ENCODE data around the gene MUC4. TPM values are rescaled to one million over a fixed set of nuclear protein-coding genes. Genes with fewer than 3 reads are reported as not detected.
"Not testable (repeated sequence)": the region's sequence is repeated elsewhere in the genome, so short reads cannot be mapped to it uniquely, and the experiment has no call there.

MUC4 gene
- total RNA-seq, 2 experiments from 2014 or later: 0.08 to 0.15 TPM

DNA sequence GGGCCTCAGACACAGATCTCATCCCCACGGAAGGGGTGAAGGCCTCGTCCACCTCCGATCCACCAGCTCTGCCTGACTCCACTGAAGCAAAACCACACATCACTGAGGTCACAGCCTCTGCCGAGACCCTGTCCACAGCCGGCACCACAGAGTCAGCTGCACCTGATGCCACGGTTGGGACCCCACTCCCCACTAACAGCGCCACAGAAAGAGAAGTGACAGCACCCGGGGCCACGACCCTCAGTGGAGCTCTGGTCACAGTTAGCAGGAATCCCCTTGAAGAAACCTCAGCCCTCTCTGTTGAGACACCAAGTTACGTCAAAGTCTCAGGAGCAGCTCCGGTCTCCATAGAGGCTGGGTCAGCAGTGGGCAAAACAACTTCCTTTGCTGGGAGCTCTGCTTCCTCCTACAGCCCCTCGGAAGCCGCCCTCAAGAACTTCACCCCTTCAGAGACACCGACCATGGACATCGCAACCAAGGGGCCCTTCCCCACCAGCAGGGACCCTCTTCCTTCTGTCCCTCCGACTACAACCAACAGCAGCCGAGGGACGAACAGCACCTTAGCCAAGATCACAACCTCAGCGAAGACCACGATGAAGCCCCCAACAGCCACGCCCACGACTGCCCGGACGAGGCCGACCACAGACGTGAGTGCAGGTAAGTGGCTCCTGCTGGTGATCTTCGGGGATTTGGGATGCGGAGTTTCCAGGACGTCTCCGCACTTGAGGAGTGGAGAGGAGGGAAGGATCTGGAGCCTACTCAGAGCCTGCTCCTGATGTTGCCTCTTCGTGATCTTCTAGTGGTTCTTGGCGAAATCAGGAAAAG is 85.6 kb downstream of the MUC4 start:
- H3K4me3 Mint-ChIP-seq; DNase-seq; H3K9me3 Mint-ChIP-seq; H3K27ac Mint-ChIP-seq; CTCF ChIA-PET; H3K4me1 Mint-ChIP-seq; H3K27me3 Mint-ChIP-seq; POLR2A ChIA-PET; H3K36me3 Mint-ChIP-seq (ENCODE audit: low read depth): not testable (repeated sequence)

DNA sequence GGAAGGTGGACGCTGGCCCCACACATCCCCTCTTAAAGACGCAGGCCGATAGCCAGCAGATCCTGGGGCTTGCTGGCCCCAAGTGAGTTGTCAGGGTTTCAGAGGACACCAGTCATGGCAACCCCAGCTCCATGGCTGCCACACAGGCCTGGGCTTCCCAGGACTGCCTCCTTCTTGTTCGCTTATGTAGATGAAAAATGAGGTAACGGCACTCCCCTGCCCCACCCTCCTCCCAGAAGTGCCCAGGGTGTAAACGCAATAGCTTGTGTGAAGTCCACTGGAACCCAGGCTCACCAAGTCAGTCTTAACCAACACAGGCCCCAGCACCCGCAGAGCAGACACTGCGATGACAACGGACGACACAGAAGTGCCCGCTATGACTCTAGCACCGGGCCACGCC is 87.4 kb downstream of the MUC4 start:
- H3K27me3 Mint-ChIP-seq; POLR2A ChIA-PET; H3K27ac Mint-ChIP-seq; H3K4me3 Mint-ChIP-seq; H3K9me3 Mint-ChIP-seq; H3K36me3 Mint-ChIP-seq (ENCODE audit: low read depth); CTCF ChIA-PET; H3K4me1 Mint-ChIP-seq; DNase-seq: not testable (repeated sequence)

DNA sequence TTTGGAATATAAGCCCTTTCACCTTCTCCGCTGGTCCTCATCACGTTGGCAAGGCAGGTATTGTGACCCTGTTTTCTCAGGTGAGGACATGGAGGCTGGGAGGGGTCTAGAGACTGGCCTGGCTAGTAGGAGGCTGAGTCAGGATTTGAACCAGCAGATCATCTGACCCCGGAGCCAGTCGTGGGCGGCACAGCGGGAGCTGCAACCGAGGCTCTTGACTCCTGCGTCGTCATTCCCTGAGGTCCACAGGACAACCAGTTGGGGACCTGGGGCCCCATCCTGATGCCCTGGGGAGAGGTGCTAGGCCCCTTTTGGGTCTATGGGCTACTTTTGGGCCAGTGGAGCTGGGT is 88.8 kb downstream of the MUC4 start:
- H3K9me3 Mint-ChIP-seq; H3K27ac Mint-ChIP-seq; H3K36me3 Mint-ChIP-seq (ENCODE audit: low read depth); H3K27me3 Mint-ChIP-seq; POLR2A ChIA-PET; CTCF ChIA-PET; H3K4me3 Mint-ChIP-seq; H3K4me1 Mint-ChIP-seq; DNase-seq: not testable (repeated sequence)

DNA sequence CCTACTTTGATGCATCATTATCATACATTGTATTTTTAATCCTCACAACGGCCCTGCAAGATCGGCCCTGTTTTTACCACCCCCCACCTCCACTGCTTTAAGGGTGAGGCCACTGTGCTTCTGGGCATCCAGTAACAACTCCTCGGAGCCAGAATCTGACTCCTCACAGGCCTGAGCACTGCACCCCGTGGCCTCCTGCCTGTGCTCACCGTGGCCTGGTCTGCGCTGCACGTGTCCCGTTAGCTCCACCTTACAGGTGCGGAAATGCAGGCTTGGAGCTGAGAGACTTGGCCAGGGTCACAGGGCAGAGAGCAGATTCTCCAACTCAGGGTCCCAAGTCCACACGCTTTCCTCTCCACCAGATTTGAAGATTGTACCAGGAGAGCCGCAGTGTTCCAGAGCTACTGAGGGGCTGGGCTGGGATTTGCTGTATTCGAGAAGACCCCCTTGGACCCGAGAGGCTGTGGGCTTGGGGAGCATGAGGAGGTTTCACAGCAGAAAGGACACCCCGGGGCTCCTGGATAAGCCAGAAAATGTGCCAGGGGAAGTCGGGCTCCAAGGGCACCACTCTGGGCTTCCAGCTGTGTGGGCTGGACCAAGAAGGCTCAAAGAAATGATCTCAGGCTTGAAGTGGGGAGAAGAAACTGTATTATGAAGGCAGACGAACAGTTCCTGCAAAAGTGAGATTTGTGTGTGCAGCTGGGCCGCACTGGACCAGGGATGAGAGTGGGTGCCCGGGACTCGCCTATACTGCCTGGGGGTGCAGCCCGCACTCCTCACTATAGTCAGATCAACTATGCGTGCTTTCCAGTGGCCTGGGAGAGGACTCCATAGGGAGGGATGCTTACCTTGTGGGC is 89.4 kb downstream of the MUC4 start:
- CTCF ChIA-PET; H3K4me3 Mint-ChIP-seq; H3K9me3 Mint-ChIP-seq; H3K27ac Mint-ChIP-seq; H3K36me3 Mint-ChIP-seq (ENCODE audit: low read depth); H3K4me1 Mint-ChIP-seq; POLR2A ChIA-PET; DNase-seq; H3K27me3 Mint-ChIP-seq: not testable (repeated sequence)

DNA sequence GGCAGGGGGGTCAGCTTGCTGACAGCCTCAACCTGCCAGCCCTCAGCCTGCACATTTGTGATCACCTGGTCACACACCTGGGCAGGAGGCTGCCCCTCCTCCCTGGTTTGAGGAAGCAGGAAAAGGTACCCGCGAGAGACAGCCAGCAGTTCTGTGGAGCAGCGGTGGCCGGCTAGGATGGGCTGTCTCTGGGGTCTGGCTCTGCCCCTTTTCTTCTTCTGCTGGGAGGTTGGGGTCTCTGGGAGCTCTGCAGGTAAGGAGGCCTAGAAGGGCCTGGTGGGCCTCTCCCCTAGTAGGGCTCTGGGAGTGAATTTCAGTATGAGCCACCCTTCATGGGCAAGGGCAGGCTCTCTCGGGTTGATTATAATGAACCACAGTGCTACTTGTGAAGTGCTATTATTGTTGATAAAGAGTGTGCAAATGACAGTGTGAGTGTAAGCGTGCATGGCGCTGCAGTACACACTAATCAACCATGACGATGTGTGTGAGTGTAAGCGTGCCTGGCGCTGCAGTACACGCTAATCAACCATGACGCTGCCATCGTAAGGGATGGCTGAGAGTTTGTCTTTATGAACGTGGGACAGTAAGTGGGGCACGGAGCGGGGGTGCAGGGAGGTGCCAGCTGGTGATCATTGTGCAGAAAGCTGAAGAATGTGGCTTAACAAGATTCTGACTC is 90.8 kb downstream of the MUC4 start, which contains the start of gene MUC20:
Gene MUC20, plus strand, starts transcription at position 148 of the 676 bp plus-strand sequence. Its CDS starts 30 bp downstream, at position 178.
- H3K9me3 Mint-ChIP-seq; H3K4me1 Mint-ChIP-seq; H3K36me3 Mint-ChIP-seq (ENCODE audit: low read depth); POLR2A ChIA-PET; H3K4me3 Mint-ChIP-seq; H3K27ac Mint-ChIP-seq; H3K27me3 Mint-ChIP-seq; DNase-seq: not testable (repeated sequence)
- CTCF ChIA-PET: interaction anchor here (1.8 kb wide), 1 partner anchor 130 kb away, joined by 10 read pairs; no protein-coding TSS in a partner anchor

DNA sequence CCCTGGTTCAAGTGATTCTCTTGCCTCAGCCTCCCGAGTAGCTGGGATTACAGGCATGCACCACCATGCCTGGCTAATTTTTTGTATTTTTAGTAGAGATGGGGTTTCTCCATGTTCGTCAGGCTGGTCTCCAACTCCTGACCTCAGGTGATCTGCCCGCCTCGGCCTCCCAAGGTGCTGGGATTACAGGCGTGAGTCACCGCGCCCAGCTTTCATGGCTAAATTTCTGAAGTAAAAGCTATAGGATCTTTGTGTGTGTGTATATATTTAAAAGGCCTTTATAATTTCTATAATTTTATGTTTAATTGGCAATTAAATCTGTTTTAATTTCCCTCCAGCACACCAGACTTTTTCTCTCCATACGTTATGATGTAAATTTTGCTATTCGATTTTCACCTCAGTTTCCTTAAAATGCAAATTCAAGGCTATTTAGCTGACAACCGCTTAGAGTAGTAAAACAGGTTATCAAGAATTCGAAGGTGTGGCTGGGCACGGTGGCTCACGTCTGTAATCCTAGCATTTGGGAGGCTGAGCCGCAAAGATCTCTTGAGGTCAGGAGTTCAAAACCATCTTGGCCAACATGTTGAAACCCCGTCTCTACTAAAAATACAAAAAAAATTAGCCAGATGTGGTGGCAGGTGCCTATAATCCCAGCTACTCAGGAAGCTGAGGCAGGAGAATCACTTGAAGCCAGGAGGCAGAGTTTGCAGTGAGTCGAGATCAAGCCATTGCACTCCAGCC is 92.0 kb downstream of the MUC4 start:
- H3K4me1 Mint-ChIP-seq; POLR2A ChIA-PET; H3K36me3 Mint-ChIP-seq (ENCODE audit: low read depth); H3K27ac Mint-ChIP-seq; H3K27me3 Mint-ChIP-seq; H3K9me3 Mint-ChIP-seq; H3K4me3 Mint-ChIP-seq; DNase-seq: not testable (repeated sequence)
- CTCF ChIA-PET: interaction anchor here (0.7 to 1.8 kb wide), 3 partner anchors 131 to 1216 kb away, joined by 3 to 10 read pairs (median 3); no protein-coding TSS in a partner anchor

DNA sequence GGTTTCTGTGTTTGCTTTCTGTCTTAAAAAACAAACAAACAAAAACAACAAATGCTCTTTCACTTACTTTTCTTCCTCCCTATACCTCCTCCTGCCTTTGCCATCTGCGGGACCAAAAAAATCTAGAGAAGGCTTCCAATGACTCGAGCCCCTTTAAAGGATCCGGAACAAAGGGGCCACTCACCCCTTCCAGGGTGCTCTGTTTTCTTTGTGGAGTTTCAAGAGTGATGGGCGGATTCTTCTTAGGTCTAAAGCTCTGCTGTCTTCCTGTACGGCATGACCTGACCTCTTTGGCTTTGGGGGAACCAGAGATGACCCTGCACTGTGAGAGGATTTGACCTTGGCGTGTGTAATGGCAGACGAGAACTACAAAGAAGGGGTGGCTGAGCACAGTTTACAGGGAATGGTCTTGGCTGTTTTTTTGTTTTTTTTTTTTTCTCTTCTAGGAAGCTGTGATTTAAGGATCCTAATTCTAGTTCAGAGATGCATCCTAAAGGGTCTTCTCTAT is 93.2 kb downstream of the MUC4 start:
- Mint-ChIP-seq H3K36me3 (ENCODE audit: low read depth) (peaks cover 10% of the 10 kb centered on the region), H3K4me3 (no peak overlapping the region), H3K27ac (no peak overlapping the region), H3K9me3 (peaks cover 7% of the 10 kb centered on the region), H3K4me1 (peaks cover 4% of the 10 kb centered on the region), H3K27me3 (no peaks in the 10 kb centered on the region)
- ChIA-PET CTCF (interaction anchor here (0.7 to 1.2 kb wide), 2 partner anchors 176 to 323 kb away, joined by 3 read pairs; no protein-coding TSS in a partner anchor), POLR2A (no interaction called here)
- no peak for DNase-seq

DNA sequence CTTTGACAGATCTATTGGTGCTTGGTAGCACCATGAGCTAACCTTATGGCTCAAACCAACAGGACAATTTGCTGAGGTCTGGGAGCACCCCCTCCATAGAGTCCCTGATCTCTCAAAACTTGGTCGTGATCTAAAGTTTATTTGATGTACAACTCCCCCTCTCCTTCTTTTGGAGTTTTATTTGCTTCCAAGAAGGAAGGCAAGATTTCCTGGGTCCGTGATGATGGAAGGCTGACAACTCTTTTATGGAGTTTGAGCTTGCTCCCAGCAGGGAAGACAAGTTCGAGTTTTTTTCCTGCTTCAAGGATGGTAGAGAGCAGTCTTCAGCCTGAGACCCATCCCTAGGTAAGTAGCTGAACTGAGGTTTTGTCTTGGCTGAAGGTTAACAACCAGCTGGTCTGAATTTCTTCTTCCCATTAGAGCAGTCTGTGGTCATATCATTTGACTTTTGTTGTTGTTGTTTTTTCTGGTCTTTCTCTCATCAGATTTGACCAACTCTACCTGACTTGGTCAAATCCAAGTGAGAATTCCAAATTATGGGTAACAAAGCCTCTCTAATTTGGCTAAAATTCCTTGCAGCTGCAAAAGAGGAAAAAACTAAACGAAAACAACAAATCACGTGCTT is 93.8 kb downstream of the MUC4 start:
- Mint-ChIP-seq H3K36me3 (ENCODE audit: low read depth) (peaks cover 10% of the 10 kb centered on the region), H3K4me1 (peaks cover 4% of the 10 kb centered on the region), H3K4me3 (no peak overlapping the region), H3K27ac (no peak overlapping the region), H3K27me3 (no peaks in the 10 kb centered on the region), H3K9me3 (peaks cover 7% of the 10 kb centered on the region)
- ChIA-PET CTCF (interaction anchor here (1.2 kb wide), 1 partner anchor 176 kb away, joined by 3 read pairs; no protein-coding TSS in a partner anchor), POLR2A (no interaction called here)
- no peak for DNase-seq

DNA sequence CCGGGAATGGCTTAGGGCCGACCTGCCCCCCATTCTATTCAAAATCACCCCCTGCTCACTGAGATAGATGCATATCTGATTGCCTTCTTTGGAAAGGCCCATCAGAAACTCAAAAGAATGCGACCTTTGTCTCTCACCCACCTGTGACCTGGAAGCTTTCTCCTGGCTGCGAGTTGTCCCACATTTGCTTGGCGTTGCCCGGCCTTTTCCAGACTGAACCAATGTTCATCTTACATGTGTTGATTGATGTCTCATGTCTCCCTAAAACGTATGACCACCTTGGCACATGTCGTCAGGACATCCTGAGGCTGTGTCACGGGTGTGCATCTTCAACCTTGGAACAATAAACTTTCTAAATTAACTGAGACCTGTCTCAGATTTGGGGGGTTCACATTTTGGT is 94.3 kb downstream of the MUC4 start:
- Mint-ChIP-seq H3K4me3 (no peak overlapping the region), H3K36me3 (ENCODE audit: low read depth) (peaks cover 10% of the 10 kb centered on the region), H3K9me3 (peaks cover 7% of the 10 kb centered on the region), H3K27me3 (no peaks in the 10 kb centered on the region), H3K4me1 (peaks cover 4% of the 10 kb centered on the region), H3K27ac (no peak overlapping the region)
- POLR2A ChIA-PET: no interaction called here
- CTCF ChIA-PET: no interaction called here
- no peak for DNase-seq

DNA sequence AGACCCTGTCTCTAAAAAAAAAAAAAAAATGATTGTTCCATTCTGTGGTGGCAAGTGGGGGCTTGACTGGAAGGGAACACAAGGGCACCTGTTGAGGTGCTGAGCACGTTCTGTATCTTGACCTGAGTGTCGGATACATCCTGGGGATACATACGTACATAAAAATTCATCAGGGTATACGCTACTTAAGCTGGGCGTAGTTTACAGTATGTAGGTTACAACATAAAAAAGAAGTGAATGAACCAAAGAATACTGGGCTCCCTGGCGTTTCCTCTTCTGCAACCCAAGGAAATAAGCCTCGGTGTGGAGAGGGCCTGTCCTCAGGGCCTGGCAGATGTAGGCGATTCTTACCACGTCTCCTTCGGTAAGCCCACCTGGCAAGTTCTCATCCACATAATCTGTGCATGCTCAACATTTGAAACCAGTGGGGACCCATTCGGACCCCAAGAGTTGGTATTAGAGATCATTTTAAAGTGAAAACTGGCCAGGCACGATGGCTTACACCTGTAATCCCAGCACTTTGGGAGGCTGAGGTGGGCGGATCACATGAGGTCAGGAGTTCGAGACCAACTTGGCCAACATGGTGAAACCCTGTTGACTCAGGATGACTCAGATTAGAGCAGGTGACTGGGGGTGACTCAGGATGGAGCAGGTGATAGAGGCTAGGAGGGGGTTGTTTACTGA is 96.0 kb downstream of the MUC4 start:
- POLR2A ChIA-PET: no interaction called here
- no peak for DNase-seq
- H3K36me3 Mint-ChIP-seq (ENCODE audit: low read depth): peaks cover 10% of the 10 kb centered on the region
- no peak overlapping the region for H3K27ac Mint-ChIP-seq
- CTCF ChIA-PET: interaction anchor here (0.6 to 1.7 kb wide), 4 partner anchors 131 to 1203 kb away, joined by 3 to 5 read pairs (median 4); no protein-coding TSS in a partner anchor
- H3K4me3 Mint-ChIP-seq: no peak overlapping the region
- peaks cover 7% of the 10 kb centered on the region for H3K9me3 Mint-ChIP-seq
- no peaks in the 10 kb centered on the region for H3K27me3 Mint-ChIP-seq
- peaks cover 4% of the 10 kb centered on the region for H3K4me1 Mint-ChIP-seq

DNA sequence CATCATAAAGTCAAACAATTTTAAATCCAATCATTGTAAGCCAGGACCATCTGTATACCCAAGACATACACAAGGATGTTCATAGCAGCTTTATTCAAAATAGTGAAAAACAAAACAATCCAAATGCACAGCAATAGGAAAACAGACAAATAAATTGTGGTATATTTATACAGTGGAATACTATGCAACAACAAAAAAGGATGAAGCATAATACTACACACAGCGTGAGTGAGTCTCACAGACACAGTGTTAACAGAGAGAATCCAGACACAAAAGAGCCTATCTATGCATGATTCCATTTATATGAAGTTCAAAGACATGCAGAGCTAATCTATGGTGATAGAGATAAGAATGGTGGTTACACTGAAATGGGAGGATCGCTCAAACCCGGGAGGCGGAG is 96.6 kb downstream of the MUC4 start:
- H3K27ac Mint-ChIP-seq: no peak overlapping the region
- no peak overlapping the region for H3K4me3 Mint-ChIP-seq
- peaks cover 4% of the 10 kb centered on the region for H3K4me1 Mint-ChIP-seq
- no peaks in the 10 kb centered on the region for H3K27me3 Mint-ChIP-seq
- H3K9me3 Mint-ChIP-seq: peaks cover 7% of the 10 kb centered on the region
- DNase-seq: no peak
- CTCF ChIA-PET: interaction anchor here (0.6 to 1.7 kb wide), 4 partner anchors 131 to 1204 kb away, joined by 3 to 5 read pairs (median 4); no protein-coding TSS in a partner anchor
- peaks cover 10% of the 10 kb centered on the region for H3K36me3 Mint-ChIP-seq (ENCODE audit: low read depth)
- POLR2A ChIA-PET: no interaction called here

All from activated CD4-positive, alpha-beta memory T cell treated with anti-CD3 and anti-CD28 coated beads, Interleukin-2, amount 10 ng/mL, durations not matched to agents 7 days and 5 days (primary cell).